ENCODE results near the gene AUP1. TPM values are rescaled to one million over a fixed set of nuclear protein-coding genes. Genes with fewer than 3 reads are reported as not detected.
A peak's percentile ranks its signal among the peaks of the same experiment; 100 is the strongest.

AUP1 gene
- total and polyA plus RNA-seq, 2 of the 4 experiments (the other 2 are of a cell fraction) = 47.5 to 100.0 TPM

GRCh38 chr2:74512744-74513604, 16.5 kb downstream of the AUP1 start:
- Histone ChIP-seq H3K4me2 (ENCODE audit: low read depth, low read length) (no peak overlapping the region), H2AK5ac (ENCODE audit: low read depth, low read length) (peak overlapping the region; percentile 50; the same call in 1 of the 2 replicates), H2AK9ac (replicated peaks; ENCODE audit: low read depth, low read length, poor library complexity) (peak overlapping the region; percentile 5), H2AFZ (replicated peaks; ENCODE audit: low read length, poor library complexity) (no peak overlapping the region), H3K56ac (ENCODE audit: extremely low read depth, insufficient read depth, low read length) (no peak overlapping the region), H3K14ac (replicated peaks; ENCODE audit: low read depth, low read length) (no peak overlapping the region), H4K91ac (ENCODE audit: insufficient read depth, low read depth, low read length) (no peak overlapping the region), H3K4ac (ENCODE audit: low read depth, low read length) (no peak overlapping the region), H3K9me1 (ENCODE audit: insufficient read depth, low read length) (no peaks in the 10 kb centered on the region), H2BK5ac (ENCODE audit: low read depth, low read length, poor library complexity, severe bottlenecking) (no peak overlapping the region), H3K79me1 (ENCODE audit: low read depth in 1 of 2, low read length in 2 of 2) (no peaks in the 10 kb centered on the region), H2BK20ac (ENCODE audit: low read depth, low read length) (no peak overlapping the region), H4K20me1 (ENCODE audit: insufficient read depth, low read length) (0 out of 2 replicates have a peak, but pooled peaks cover 5% of the 10 kb centered on the region), H3K27me3 (ENCODE audit: control insufficient read depth, insufficient read depth, low read length) (peaks cover 69% of the 10 kb centered on the region), H3K9ac (ENCODE audit: low read depth, low read length) (no peak overlapping the region), H3K18ac (ENCODE audit: low read depth, low read length) (no peak overlapping the region), H3K4me3 (ENCODE audit: insufficient read depth, low read depth, low read length) (no peak overlapping the region), H3K4me1 (ENCODE audit: control insufficient read depth, insufficient read depth, low read length) (0 out of 2 replicates have a peak, but pooled peaks cover 2% of the 10 kb centered on the region), H2BK15ac (ENCODE audit: low read depth, low read length) (no peak overlapping the region), H3K36me3 (ENCODE audit: control insufficient read depth, insufficient read depth, low read length) (no peaks in the 10 kb centered on the region), H3K27ac (ENCODE audit: insufficient read depth, low read length) (no peak overlapping the region), H3K9me3 (ENCODE audit: control insufficient read depth, insufficient read depth, low read length) (peaks cover 18% of the 10 kb centered on the region), H3K23ac (ENCODE audit: low read depth, low read length) (peak overlapping the region; percentile 63; the same call in 1 of the 2 replicates), H4K8ac (ENCODE audit: low read depth in 2 of 2, low read length in 2 of 2) (no peak overlapping the region), H2BK120ac (ENCODE audit: low read depth, low read length) (no peak overlapping the region), H4K5ac (ENCODE audit: low read depth, low read length) (no peak overlapping the region)
- ATAC-seq (ENCODE audit: low read depth) = no peak
- WGBS, 2 experiments (ENCODE audit: extremely low coverage in 2 of 2, insufficient read length in 1 of 2) = 13% methylated on average over 9 of the region's 36 CpGs; no CpG with 5 or more reads in 1 of the 2 experiments
- in situ Hi-C loops (cut with MboI; ENCODE audit: low sequenced_read_pairs) = no loop called here
- CTCF ChIA-PET = no interaction called here
- no peak for DNase-seq
- dilution Hi-C loops (cut with HindIII; ENCODE audit: low sequenced_read_pairs, unreplicated experiment) = no loop called here
- BruUV-seq (replicated peaks) = no TSS peak
- intact Hi-C loops (cut with micrococcal nuclease) = no loop called here
- POLR2A ChIA-PET (ENCODE audit: unreplicated experiment) = no interaction called here
- TF ChIP-seq RFX5 (IDR thresholded peaks at IDR 0.05; ENCODE audit: low read depth, low read length) (no peak), POLR2A (IDR thresholded peaks at IDR 0.05; ENCODE audit: low read depth, low read length) (no peak), FOS (IDR thresholded peaks at IDR 0.05; ENCODE audit: low read depth, low read length) (no peak), BHLHE40 (IDR thresholded peaks at IDR 0.05; ENCODE audit: low read depth, low read length) (no peak), SMC3 (IDR thresholded peaks at IDR 0.05; ENCODE audit: low read depth, low read length) (no peak), MAZ (IDR thresholded peaks at IDR 0.05; ENCODE audit: borderline replicate concordance, low read depth, low read length) (no peak), NFE2L2 (IDR thresholded peaks at IDR 0.05; ENCODE audit: low read depth, low read length) (no peak), CEBPB (IDR thresholded peaks at IDR 0.05; ENCODE audit: low read depth, low read length) (no peak), CTCF (conservative IDR thresholded peaks at IDR 0.05; ENCODE audit: low read depth, low read length) (no peak), RCOR1 (IDR thresholded peaks at IDR 0.05; ENCODE audit: insufficient replicate concordance, low read length) (no peak), ELK1 (IDR thresholded peaks at IDR 0.05; ENCODE audit: borderline replicate concordance, low read depth, low read length) (no peak), CHD1 (IDR thresholded peaks at IDR 0.05; ENCODE audit: low read depth, low read length) (no peak), RAD21 (IDR thresholded peaks at IDR 0.05; ENCODE audit: low read length) (no peak), USF2 (IDR thresholded peaks at IDR 0.05; ENCODE audit: low read depth, low read length) (no peak), MXI1 (IDR thresholded peaks at IDR 0.05; ENCODE audit: borderline replicate concordance, low read depth, low read length) (no peak)

All from IMR-90 (cell line).